SK-N-SH (cell line): ENCODE measurements around the gene AKT2.

Experiments used
- EP300 ChIP-seq, 2 experiments: IDR thresholded peaks; 2 replicates each; pipeline versions ENCODE4 v1.4.0 to v1.6.1; 2012; ENCODE audit warnings: borderline replicate concordance in 1 of 2, low read depth in 1 of 2, low read length in 1 of 2
- GABPA ChIP-seq: IDR thresholded peaks from 2 replicates; pipeline ENCODE4 v1.4.0; 2012; ENCODE audit warnings: low read depth, mild to moderate bottlenecking
- MEF2A ChIP-seq: IDR thresholded peaks from 2 replicates; pipeline ENCODE4 v1.4.0; 2012; ENCODE audit warnings: low read depth, borderline replicate concordance
- MXI1 ChIP-seq: IDR thresholded peaks from 2 replicates; pipeline ENCODE4 v1.6.1; 2012; ENCODE audit warnings: mild to moderate bottlenecking, low read depth, low read length, improper control_type of control experiment
- NFIC ChIP-seq: IDR thresholded peaks from 2 replicates; pipeline ENCODE4 v1.4.0; 2012; ENCODE audit warnings: borderline replicate concordance
- RXRA ChIP-seq: IDR thresholded peaks from 2 replicates; pipeline ENCODE4 v1.4.0; 2012; ENCODE audit warnings: low read depth, mild to moderate bottlenecking, borderline replicate concordance
- TCF12 ChIP-seq: IDR thresholded peaks from 2 replicates; pipeline ENCODE4 v1.4.0; 2012
- TEAD4 ChIP-seq: IDR thresholded peaks from 2 replicates; pipeline ENCODE4 v1.4.0; 2012; ENCODE audit warnings: mild to moderate bottlenecking, borderline replicate concordance; ENCODE audit not compliant: insufficient read depth
- YY1 ChIP-seq: IDR thresholded peaks from 2 replicates; pipeline ENCODE4 v1.4.0; 2012; ENCODE audit warnings: low read depth, mild to moderate bottlenecking
- TF ChIP-seq, protein P1 (sequence below): fragments of 200-600 bp; sonication (generic); IDR thresholded peaks from 2 replicates; pipeline ENCODE4 v1.6.1; 2017; ENCODE audit warnings: antibody characterized with exemption, mild to moderate bottlenecking, moderate library complexity

DNA sequence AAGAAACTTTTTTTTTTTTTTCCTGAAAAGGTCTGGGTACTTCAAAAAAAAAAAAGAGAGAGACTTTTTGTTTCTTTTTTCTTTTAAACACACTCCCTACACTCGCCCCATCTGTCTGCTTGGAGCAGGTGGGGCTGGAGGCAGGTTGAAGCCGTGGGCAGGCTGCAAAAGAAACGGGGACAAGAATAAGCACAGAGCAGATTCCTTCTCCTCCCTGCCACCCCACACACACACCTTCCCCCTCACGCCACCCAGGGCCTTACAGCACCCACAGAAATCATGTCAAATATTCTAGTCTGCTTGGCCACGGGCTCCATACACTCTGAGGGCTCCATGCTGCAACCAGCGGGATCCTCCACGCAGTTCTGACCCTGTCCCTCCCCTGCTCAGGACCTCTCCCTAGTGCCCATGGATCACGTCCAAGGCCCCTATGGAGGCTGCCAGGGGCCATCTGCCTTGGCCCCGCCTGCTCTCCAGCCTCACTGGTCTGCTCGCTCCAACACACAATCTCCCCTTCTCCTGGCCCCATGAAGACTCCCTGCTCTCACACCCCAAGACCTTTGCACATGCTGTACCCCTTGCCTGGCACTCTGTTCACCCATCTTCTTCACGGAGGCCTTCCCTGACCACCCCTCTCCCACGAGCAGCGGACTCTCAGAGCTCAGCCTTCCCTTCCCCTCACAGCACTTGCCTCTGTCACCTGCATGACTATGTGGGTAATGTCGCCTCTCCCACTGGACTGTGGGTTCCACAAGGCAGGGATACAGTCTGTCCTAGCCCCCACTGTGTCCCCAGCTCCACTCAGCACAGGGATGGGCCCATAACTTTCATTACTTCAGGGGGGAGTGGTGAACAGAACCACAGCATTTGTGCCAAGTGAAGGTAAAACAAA is 11.4 kb downstream of the AKT2 start:
- TF ChIP-seq GABPA, result no peak
- TF ChIP-seq, protein P1, sequence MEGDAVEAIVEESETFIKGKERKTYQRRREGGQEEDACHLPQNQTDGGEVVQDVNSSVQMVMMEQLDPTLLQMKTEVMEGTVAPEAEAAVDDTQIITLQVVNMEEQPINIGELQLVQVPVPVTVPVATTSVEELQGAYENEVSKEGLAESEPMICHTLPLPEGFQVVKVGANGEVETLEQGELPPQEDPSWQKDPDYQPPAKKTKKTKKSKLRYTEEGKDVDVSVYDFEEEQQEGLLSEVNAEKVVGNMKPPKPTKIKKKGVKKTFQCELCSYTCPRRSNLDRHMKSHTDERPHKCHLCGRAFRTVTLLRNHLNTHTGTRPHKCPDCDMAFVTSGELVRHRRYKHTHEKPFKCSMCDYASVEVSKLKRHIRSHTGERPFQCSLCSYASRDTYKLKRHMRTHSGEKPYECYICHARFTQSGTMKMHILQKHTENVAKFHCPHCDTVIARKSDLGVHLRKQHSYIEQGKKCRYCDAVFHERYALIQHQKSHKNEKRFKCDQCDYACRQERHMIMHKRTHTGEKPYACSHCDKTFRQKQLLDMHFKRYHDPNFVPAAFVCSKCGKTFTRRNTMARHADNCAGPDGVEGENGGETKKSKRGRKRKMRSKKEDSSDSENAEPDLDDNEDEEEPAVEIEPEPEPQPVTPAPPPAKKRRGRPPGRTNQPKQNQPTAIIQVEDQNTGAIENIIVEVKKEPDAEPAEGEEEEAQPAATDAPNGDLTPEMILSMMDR, result no peak
- TF ChIP-seq YY1, result no peak
- TF ChIP-seq TEAD4, result no peak
- TF ChIP-seq MEF2A, result no peak
- no peak for TF ChIP-seq NFIC
- TF ChIP-seq TCF12, result no peak
- no peak for TF ChIP-seq RXRA
- TF ChIP-seq MXI1, result no peak
- TF ChIP-seq EP300 (IDR thresholded peaks at IDR 0.05; ENCODE audit: borderline replicate concordance in 1 of 2, low read depth in 1 of 2, low read length in 1 of 2), result no peak
